VCaP (cell line): ENCODE measurements around the gene B3GAT3.
A peak's percentile ranks its signal among the peaks of the same experiment; 100 is the strongest.

Experiments used
- H3K27ac ChIP-seq: fragments of 450-650 bp; 2 replicates; pipeline ENCODE4 v1.5.1; 2017
- CTCF ChIP-seq: fragments of 450-650 bp; conservative IDR thresholded peaks from 2 replicates; pipeline ENCODE4 v1.5.1; 2017; ENCODE audit warnings: mild to moderate bottlenecking, moderate library complexity

Gene B3GAT3

GRCh38 chr11:62601122-62601371, 20.7 kb downstream of the B3GAT3 start:
- H3K27ac ChIP-seq: peak overlapping the region; percentile 99
- TF ChIP-seq CTCF: no peak

- H3K27ac ChIP-seq: peak overlapping the region; percentile 99
- TF ChIP-seq CTCF: no peak
These were observed 21.2 kb downstream of the B3GAT3 start for GRCh38 chr11:62600367-62601121.

- peak overlapping the region; percentile 99 for H3K27ac ChIP-seq
These were observed 21.9 kb downstream of the B3GAT3 start for GRCh38 chr11:62599901-62600300.

GRCh38 chr11:62599069-62599696, 22.6 kb downstream of the B3GAT3 start:
- no peak for TF ChIP-seq CTCF
- H3K27ac ChIP-seq: peak overlapping the region; percentile 99

More at GRCh38 chr11:62599901-62600300, 21.9 kb downstream of the B3GAT3 start:
- TF ChIP-seq CTCF: no peak

- TF ChIP-seq CTCF: no peak
- no peak overlapping the region for H3K27ac ChIP-seq
These were observed 26.7 kb downstream of the B3GAT3 start for GRCh38 chr11:62595124-62595523.

GRCh38 chr11:62593434-62594044, 28.2 kb downstream of the B3GAT3 start:
- peak overlapping the region; percentile 96 for H3K27ac ChIP-seq
- peak; percentile 75 for TF ChIP-seq CTCF

- H3K27ac ChIP-seq: peak overlapping the region; percentile 96
- TF ChIP-seq CTCF: no peak
These were observed 28.8 kb downstream of the B3GAT3 start for GRCh38 chr11:62592989-62593421.
